Neural progenitor cell (in vitro differentiated cells): ENCODE results near the gene APCDD1L. TPM values are rescaled to one million over a fixed set of nuclear protein-coding genes. Genes with fewer than 3 reads are reported as not detected.

ENCODE experiments used
- DNase-seq: peaks from one replicate; pipeline ENCODE4 v3.0.0-alpha.2; 2016; ENCODE audit warnings: low spot score
- H2AFZ ChIP-seq: fragments of 200-600 bp; sonication (generic); replicated peaks from 2 replicates; pipeline ENCODE4 v1.6.1; 2016; ENCODE audit warnings: antibody characterized with exemption
- H3F3A ChIP-seq: fragments of 200-600 bp; sonication (generic); 2 replicates; pipeline ENCODE4 v1.6.1; 2016; ENCODE audit warnings: antibody characterized with exemption, low read depth
- H3K27ac ChIP-seq: fragments of 200-600 bp; sonication (generic); 2 replicates; pipeline ENCODE4 v1.5.1; 2016; ENCODE audit warnings: mild to moderate bottlenecking
- H3K27me3 ChIP-seq: fragments of 200-600 bp; sonication (generic); 2 replicates; pipeline ENCODE4 v1.6.1; 2016; ENCODE audit warnings: mild to moderate bottlenecking, moderate library complexity
- H3K36me3 ChIP-seq: fragments of 200-600 bp; sonication (generic); 2 replicates; pipeline ENCODE4 v1.5.1; 2016
- H3K4me1 ChIP-seq: fragments of 200-600 bp; sonication (generic); 2 replicates; pipeline ENCODE4 v1.6.1; 2016; ENCODE audit warnings: mixed run types
- H3K4me2 ChIP-seq: fragments of 200-600 bp; sonication (generic); 2 replicates; pipeline ENCODE4 v1.6.1; 2016
- H3K4me3 ChIP-seq: fragments of 200-600 bp; sonication (generic); 2 replicates; pipeline ENCODE4 v1.5.1; 2016
- H3K79me2 ChIP-seq: fragments of 200-600 bp; sonication (generic); 2 replicates; pipeline ENCODE4 v1.6.1; 2016; ENCODE audit warnings: low read depth
- H3K9ac ChIP-seq: fragments of 200-600 bp; sonication (generic); 2 replicates; pipeline ENCODE4 v1.6.1; 2016
- H3K9me3 ChIP-seq: fragments of 200-600 bp; sonication (generic); 2 replicates; pipeline ENCODE4 v1.5.1; 2016; ENCODE audit warnings: low read depth
- H4K20me1 ChIP-seq: fragments of 200-600 bp; sonication (generic); 2 replicates; pipeline ENCODE4 v1.6.1; 2016; ENCODE audit warnings: low read depth
- H3K27ac Mint-ChIP-seq: 3 replicates; pipeline ENCODE4 v1.8.0; 2021; ENCODE audit warnings: mixed read lengths
- H3K27me3 Mint-ChIP-seq: 2 replicates; pipeline ENCODE4 v1.8.0; 2022; ENCODE audit warnings: low read depth, mild to moderate bottlenecking, inconsistent platforms, moderate library complexity, mixed read lengths; ENCODE audit not compliant: insufficient read depth
- H3K36me3 Mint-ChIP-seq: 3 replicates; pipeline ENCODE4 v1.8.0; 2021; ENCODE audit warnings: mixed read lengths
- H3K4me1 Mint-ChIP-seq: 3 replicates; pipeline ENCODE4 v1.8.0; 2021; ENCODE audit warnings: mixed read lengths
- H3K4me3 Mint-ChIP-seq: 3 replicates; pipeline ENCODE4 v1.8.0; 2021; ENCODE audit warnings: mild to moderate bottlenecking, moderate library complexity, mixed read lengths
- H3K9me3 Mint-ChIP-seq: 3 replicates; pipeline ENCODE4 v1.8.0; 2020; ENCODE audit warnings: mixed read lengths
- EZH2 ChIP-seq: fragments of 200-600 bp; sonication (generic); IDR thresholded peaks from 2 replicates; pipeline ENCODE4 v1.6.1; 2017; ENCODE audit warnings: antibody characterized with exemption, mild to moderate bottlenecking, moderate library complexity
- EZH2phosphoT487 ChIP-seq: fragments of 200-600 bp; sonication (generic); IDR thresholded peaks from 2 replicates; pipeline ENCODE4 v1.6.1; 2017; ENCODE audit warnings: antibody characterized with exemption
- total RNA-seq: library from RNA; depleted of rRNA; stranded (reverse); fragments of >200 nt; gene quantifications from 2 replicates; pipeline ENCODE4 v1.2.3, GENCODE V29; 2015; ENCODE audit warnings: low replicate concordance
- TF ChIP-seq, protein P1 (sequence below): fragments of 200-600 bp; sonication (generic); IDR thresholded peaks from 2 replicates; pipeline ENCODE4 v1.5.1; 2017; ENCODE audit warnings: antibody characterized with exemption, mild to moderate bottlenecking

APCDD1L gene
- total RNA-seq, 1 donor from 2014 or later = not detected

DNA sequence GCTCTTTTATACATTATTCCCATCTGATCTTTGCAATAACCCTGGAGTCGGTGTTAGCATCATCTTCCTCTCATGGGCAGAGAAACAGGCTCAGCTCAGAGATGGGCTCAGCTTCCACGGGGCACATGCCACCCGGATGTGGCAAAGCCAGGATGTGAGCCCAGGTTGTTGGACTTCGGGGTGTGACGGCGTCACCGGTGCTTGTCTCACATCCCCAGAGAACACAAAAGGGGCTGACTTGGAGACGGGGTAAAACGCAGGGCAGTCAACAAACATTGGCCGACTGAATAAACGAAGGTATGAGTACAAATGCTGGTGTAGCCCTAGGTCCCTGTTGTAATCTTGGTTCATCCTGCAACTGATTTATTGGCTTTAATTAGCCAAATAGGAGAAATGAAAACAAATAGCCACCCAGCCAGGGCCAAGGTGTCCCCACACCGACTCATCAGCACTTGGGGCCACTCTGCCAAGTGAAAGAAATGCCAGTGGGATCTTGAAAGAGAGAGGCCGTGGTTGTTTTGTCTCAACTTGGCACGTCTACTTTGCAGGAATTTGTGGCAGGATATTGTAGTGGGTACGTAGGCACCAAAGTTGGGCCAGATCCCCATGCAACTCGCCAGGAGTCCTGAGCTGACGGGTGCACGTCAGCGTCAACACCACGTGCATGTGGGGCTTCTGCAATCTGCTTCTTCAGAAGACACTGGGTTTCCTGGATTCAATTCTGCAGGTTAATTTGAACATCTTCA, 42.8 kb downstream of the APCDD1L start:
- Histone ChIP-seq H3K79me2 (no peaks in the 10 kb centered on the region), H3K27me3 (no peaks in the 10 kb centered on the region), H3K9me3 (no peaks in the 10 kb centered on the region), H3K9ac (no peak overlapping the region), H3F3A (no peaks in the 10 kb centered on the region), H3K36me3 (no peaks in the 10 kb centered on the region), H2AFZ (no peak overlapping the region), H4K20me1 (no peaks in the 10 kb centered on the region), H3K4me1 (no peaks in the 10 kb centered on the region), H3K4me3 (no peak overlapping the region), H3K4me2 (no peak overlapping the region), H3K27ac (no peak overlapping the region)
- H3K4me3 Mint-ChIP-seq = no peak overlapping the region
- no peak overlapping the region for H3K27ac Mint-ChIP-seq
- peaks cover 11% of the 10 kb centered on the region for H3K27me3 Mint-ChIP-seq
- DNase-seq = no peak
- H3K9me3 Mint-ChIP-seq = peaks cover 3% of the 10 kb centered on the region
- TF ChIP-seq, protein P1, sequence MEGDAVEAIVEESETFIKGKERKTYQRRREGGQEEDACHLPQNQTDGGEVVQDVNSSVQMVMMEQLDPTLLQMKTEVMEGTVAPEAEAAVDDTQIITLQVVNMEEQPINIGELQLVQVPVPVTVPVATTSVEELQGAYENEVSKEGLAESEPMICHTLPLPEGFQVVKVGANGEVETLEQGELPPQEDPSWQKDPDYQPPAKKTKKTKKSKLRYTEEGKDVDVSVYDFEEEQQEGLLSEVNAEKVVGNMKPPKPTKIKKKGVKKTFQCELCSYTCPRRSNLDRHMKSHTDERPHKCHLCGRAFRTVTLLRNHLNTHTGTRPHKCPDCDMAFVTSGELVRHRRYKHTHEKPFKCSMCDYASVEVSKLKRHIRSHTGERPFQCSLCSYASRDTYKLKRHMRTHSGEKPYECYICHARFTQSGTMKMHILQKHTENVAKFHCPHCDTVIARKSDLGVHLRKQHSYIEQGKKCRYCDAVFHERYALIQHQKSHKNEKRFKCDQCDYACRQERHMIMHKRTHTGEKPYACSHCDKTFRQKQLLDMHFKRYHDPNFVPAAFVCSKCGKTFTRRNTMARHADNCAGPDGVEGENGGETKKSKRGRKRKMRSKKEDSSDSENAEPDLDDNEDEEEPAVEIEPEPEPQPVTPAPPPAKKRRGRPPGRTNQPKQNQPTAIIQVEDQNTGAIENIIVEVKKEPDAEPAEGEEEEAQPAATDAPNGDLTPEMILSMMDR = no peak
- TF ChIP-seq EZH2phosphoT487 (no peak), EZH2 (no peak)
- H3K4me1 Mint-ChIP-seq = no peaks in the 10 kb centered on the region
- H3K36me3 Mint-ChIP-seq = no peaks in the 10 kb centered on the region

DNA sequence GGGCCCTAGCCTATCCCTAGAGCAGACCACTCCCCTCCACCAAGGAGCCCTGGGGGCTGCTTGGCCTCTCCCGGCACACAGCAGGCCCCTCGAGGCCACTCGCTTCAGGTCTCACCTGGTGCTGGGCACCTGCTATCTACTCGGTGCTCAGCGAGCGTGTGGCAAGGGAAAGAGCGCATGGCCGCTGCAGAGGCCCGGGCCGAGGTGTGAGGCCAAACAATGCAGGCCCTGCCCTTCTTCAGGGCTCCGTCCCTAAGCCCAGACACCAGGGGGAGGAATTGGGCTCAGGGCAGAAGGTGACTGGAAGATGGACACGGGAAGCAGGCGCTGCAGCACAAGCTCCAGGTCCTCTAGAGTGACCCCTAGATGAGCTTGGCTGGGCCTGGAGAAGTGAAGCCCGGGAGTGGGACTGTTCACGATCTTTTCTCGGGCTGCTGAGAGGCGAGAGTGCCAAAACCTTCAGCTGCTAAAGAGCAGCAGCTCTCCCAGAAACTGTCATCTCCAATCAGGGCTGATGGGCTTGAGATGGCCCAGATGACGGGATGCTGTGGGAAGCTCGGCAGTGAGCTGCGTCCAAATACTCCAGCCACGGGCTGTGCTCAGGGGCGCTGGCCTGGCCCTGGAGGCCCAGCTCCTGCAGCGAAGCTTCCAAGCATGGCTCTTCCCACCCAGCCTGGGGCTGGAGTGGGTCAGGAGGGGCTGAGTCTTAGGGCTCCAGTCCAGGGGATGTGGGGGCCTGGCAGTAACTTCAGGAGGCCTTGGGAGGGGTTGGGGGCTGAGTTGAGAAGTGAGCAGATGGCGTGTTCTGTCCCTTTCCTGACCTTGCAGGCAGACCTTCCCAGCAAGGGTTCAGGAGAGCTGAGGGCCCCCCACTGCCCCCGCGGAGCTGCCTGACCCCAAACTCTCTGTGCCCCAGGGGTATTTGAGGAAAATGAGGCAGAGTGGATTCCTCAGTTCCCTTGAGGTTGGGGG, 43.7 kb downstream of the APCDD1L start:
- Histone ChIP-seq H3K27me3 (no peaks in the 10 kb centered on the region), H3K4me2 (no peak overlapping the region), H3K79me2 (no peaks in the 10 kb centered on the region), H3K4me3 (no peak overlapping the region), H3K27ac (no peak overlapping the region), H3K4me1 (no peaks in the 10 kb centered on the region), H3K9ac (no peak overlapping the region), H3F3A (no peaks in the 10 kb centered on the region), H3K9me3 (no peaks in the 10 kb centered on the region), H2AFZ (no peak overlapping the region), H4K20me1 (no peaks in the 10 kb centered on the region), H3K36me3 (no peaks in the 10 kb centered on the region)
- peaks cover 9% of the 10 kb centered on the region for H3K27me3 Mint-ChIP-seq
- no peak overlapping the region for H3K27ac Mint-ChIP-seq
- H3K4me1 Mint-ChIP-seq = no peaks in the 10 kb centered on the region
- TF ChIP-seq, protein P1 = no peak
- TF ChIP-seq EZH2phosphoT487 = no peak
- TF ChIP-seq EZH2 = no peak
- H3K36me3 Mint-ChIP-seq = no peaks in the 10 kb centered on the region
- H3K9me3 Mint-ChIP-seq = peaks cover 2% of the 10 kb centered on the region
- DNase-seq = no peak
- no peak overlapping the region for H3K4me3 Mint-ChIP-seq

DNA sequence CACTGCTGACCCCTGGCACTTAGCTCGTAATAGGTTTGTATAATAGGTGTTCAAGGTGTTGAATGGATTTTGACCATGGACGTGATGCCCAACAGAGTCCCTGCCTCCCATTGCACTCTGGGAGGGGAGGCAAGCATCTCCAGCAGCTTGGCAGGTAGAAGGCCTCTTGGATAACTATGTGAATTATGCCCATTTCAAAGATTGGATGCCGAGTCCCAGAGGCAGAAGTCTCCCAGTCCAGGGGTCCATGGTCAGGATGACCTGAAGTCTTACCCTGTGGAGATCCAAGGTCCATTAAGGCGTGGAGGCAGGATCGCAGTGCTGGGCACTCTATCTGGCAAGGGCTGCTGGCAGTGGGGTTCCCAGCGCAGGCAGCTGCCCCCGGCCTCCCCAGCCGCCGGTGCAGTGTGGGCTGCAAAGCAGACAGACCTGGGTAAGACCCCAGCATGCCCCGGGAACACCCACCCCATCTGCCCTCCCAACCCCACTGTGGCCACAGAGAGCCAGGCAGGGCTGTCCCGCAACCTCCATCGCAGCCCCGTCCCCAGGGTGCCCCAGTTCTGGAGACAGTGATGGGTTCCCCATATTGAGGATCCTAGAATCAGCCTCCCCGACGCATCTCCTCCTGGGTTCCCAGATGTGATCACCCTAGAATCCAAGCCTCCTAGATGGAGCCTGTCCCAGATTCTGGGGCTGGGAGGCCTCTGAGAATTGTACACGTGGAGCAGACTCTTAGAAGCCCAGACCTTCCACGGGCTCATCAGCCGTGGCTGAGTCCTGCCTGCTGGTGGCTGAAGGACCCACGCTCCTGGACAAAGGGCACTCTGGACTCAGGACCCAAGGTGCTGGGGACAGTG, 44.6 kb downstream of the APCDD1L start:
- Histone ChIP-seq H3K9ac (no peak overlapping the region), H4K20me1 (no peaks in the 10 kb centered on the region), H3F3A (no peaks in the 10 kb centered on the region), H3K27ac (no peak overlapping the region), H3K36me3 (no peaks in the 10 kb centered on the region), H3K4me1 (no peaks in the 10 kb centered on the region), H3K4me2 (no peak overlapping the region), H3K9me3 (no peaks in the 10 kb centered on the region), H2AFZ (no peak overlapping the region), H3K4me3 (no peak overlapping the region), H3K79me2 (no peaks in the 10 kb centered on the region), H3K27me3 (no peaks in the 10 kb centered on the region)
- Mint-ChIP-seq H3K4me3 (no peak overlapping the region), H3K4me1 (no peaks in the 10 kb centered on the region), H3K9me3 (no peaks in the 10 kb centered on the region), H3K36me3 (no peaks in the 10 kb centered on the region), H3K27me3 (peaks cover 9% of the 10 kb centered on the region), H3K27ac (no peak overlapping the region)
- no peak for DNase-seq
- TF ChIP-seq, protein P1 = no peak
- no peak for TF ChIP-seq EZH2phosphoT487
- no peak for TF ChIP-seq EZH2
